ENCODE measurements around the gene MRE11. TPM values are rescaled to one million over a fixed set of nuclear protein-coding genes. Genes with fewer than 3 reads are reported as not detected.

The MRE11 gene
- total RNA-seq, 1 donor from 2014 or later = 16.7 TPM

Small RNA genes lying within 50 kb of the gene (small RNA-seq; reads per million reads assigned to genes)
- gene MIR548L = 0.60 reads per million, percentile 67 among the genes with 10 or more reads in this experiment

Other genes with a start within 250 kb of the MRE11 start
- gene IZUMO1R, start 189.3 kb downstream of the MRE11 start, total RNA-seq = not detected
- not detected for gene GPR83, start 92.4 kb downstream of the MRE11 start, total RNA-seq
- gene ANKRD49, start 140 bp upstream of the MRE11 start, total RNA-seq = 5.7 TPM
- not detected for gene C11orf97, start 18.6 kb upstream of the MRE11 start, total RNA-seq
- gene FUT4, start 50.1 kb upstream of the MRE11 start, total RNA-seq = 6.3 TPM
- gene PIWIL4, start 73.5 kb upstream of the MRE11 start, total RNA-seq = 8.9 TPM